Fibroblast of the aortic adventitia (primary cell): ENCODE measurements around the gene CCNG2. TPM values are rescaled to one million over a fixed set of nuclear protein-coding genes. Genes with fewer than 3 reads are reported as not detected.

Source experiments
- DNase-seq: peaks from one replicate; pipeline ENCODE4 v3.0.0-alpha.2; 2010; ENCODE audit warnings: low read depth
- H3K4me3 ChIP-seq: 2 replicates; pipeline ENCODE4 v1.5.1; 2011; ENCODE audit warnings: low read depth, mild to moderate bottlenecking, control low read depth, low read length, moderate library complexity
- CTCF ChIP-seq: IDR thresholded peaks from 2 replicates; pipeline ENCODE4 v1.5.1; 2011; ENCODE audit warnings: mild to moderate bottlenecking, low read length, control low read depth, inconsistent platforms; ENCODE audit not compliant: insufficient read depth
- small RNA-seq: library from RNA; depleted of rRNA; stranded (forward); fragments of <200 nt; gene quantifications from one replicate; pipeline ENCODE3, GENCODE V24; 2012
- total RNA-seq: library from RNA; depleted of rRNA; stranded (reverse); fragments of >200 nt; gene quantifications from 2 replicates; pipeline ENCODE4 v1.2.3, GENCODE V29; 2012; ENCODE audit warnings: low replicate concordance

Gene CCNG2
- total RNA-seq, 1 donor, result 22.8 TPM

DNA sequence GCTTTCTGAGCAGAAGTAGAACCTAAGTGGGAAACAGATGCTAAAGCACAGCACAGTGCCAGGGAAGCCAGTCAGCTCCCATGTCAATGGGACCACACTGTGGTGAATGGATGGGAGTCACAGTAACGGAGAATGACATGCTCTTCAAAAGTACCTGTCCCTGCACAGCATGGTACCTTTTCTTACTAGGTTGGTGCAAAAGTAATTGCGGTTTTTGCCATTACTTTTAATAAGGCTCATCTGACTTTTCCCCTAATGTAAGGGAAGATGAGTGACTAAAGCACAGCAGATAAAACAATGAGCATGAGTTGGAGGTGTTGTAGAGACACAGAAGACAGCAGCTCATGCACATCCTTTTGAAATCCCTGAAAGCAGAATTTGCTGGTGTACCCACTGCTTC lies 62.3 kb downstream of the CCNG2 start:
- TF ChIP-seq CTCF, result no peak
- no peak overlapping the region for H3K4me3 ChIP-seq

More for the DNA sequence above, 62.3 kb downstream of the CCNG2 start:
- no peak for DNase-seq

Small RNA genes within 50 kb of the gene (small RNA-seq; reads per million reads assigned to genes)
- gene RNU6-1187P, result not detected

Other genes starting within 250 kb of the CCNG2 start
- 280 and 436 TPM in 2 replicates for gene SEPTIN11, start 207.5 kb upstream of the CCNG2 start, total RNA-seq
- gene CCNI, start 81.2 kb upstream of the CCNG2 start, total RNA-seq, result 136 and 190 TPM in 2 replicates